ENCODE results near the gene NRXN2.

The NRXN2 gene

GRCh38 chr11:64621283-64622019, 101.5 kb downstream of the NRXN2 start:
- no peak for DNase-seq

GRCh38 chr11:64620381-64620971, 102.5 kb downstream of the NRXN2 start:
- no peak for DNase-seq

- DNase-seq = no peak
Measured at GRCh38 chr11:64619811-64620380, 103.1 kb downstream of the NRXN2 start.

- no peak for DNase-seq
Measured at GRCh38 chr11:64619196-64619595, 103.8 kb downstream of the NRXN2 start.

- DNase-seq = no peak
Measured at GRCh38 chr11:64616817-64617216, 106.2 kb downstream of the NRXN2 start.

GRCh38 chr11:64614917-64615316, 108.1 kb downstream of the NRXN2 start:
- no peak for DNase-seq

GRCh38 chr11:64613648-64614047, 109.3 kb downstream of the NRXN2 start:
- no peak for DNase-seq

GRCh38 chr11:64611869-64612646, 110.9 kb downstream of the NRXN2 start:
- DNase-seq = no peak

- no peak for DNase-seq
Measured at GRCh38 chr11:64611176-64611575, 111.8 kb downstream of the NRXN2 start.

- DNase-seq = no peak
Measured at GRCh38 chr11:64610596-64610995, 112.4 kb downstream of the NRXN2 start.

- DNase-seq = no peak
Measured at GRCh38 chr11:64609436-64610047, 113.5 kb downstream of the NRXN2 start.

GRCh38 chr11:64608636-64609035, 114.4 kb downstream of the NRXN2 start:
- no peak for DNase-seq

- DNase-seq = no peak
Measured at GRCh38 chr11:64608046-64608445, 115.0 kb downstream of the NRXN2 start.

- no peak for DNase-seq
Measured at GRCh38 chr11:64607381-64607985, 115.5 kb downstream of the NRXN2 start.

- DNase-seq = no peak
Measured at GRCh38 chr11:64606796-64607380, 116.1 kb downstream of the NRXN2 start.

GRCh38 chr11:64605656-64606585, 117.1 kb downstream of the NRXN2 start:
- no peak for DNase-seq

- no peak for DNase-seq
Measured at GRCh38 chr11:64605244-64605560, 117.8 kb downstream of the NRXN2 start.

- DNase-seq = no peak
Measured at GRCh38 chr11:64604458-64605243, 118.3 kb downstream of the NRXN2 start.

GRCh38 chr11:64603411-64604110, 119.4 kb downstream of the NRXN2 start:
- no peak for DNase-seq
